ENCODE data around the gene REL. TPM values are rescaled to one million over a fixed set of nuclear protein-coding genes. Genes with fewer than 3 reads are reported as not detected.
"Not testable (repeated sequence)": the region's sequence is repeated elsewhere in the genome, so short reads cannot be mapped to it uniquely, and the experiment has no call there.

Gene REL
- total RNA-seq, 2 donors from 2014 or later, result 10.4 to 11.2 TPM

DNA sequence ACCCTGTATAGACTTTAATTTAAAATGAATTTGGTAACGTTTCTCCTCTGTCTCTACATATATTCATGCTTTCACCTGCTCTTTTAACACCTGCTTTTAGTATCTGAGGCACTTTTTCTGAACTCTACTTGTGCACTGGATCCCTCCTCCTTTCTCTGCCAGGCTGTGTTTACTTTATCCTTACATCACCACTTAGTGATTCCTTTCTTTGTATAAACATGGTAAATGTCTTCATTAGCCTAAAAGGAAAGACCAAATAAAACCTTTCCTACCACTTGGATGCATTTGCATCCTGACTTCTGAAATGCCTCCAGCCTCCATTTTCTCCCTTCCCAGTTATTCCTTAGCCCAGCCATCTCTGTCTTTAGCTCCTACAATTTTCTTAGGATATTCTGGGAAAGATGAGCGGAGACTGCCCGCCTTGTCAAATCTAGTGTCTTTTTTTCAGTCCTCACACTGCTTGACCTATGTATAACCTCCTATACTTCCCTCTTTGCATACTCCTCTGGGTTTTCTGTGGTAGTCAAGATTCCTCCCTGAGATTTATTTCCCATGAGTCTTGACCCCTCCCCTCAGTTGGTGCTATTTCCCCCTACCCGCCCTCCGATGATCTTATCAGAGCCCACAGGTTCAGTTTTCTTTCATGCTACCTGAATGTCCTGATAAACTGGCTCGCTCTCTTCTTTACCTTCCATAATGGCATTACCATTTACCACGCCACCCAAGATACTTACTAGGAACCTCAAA is 44.8 kb downstream of the REL start:
- Histone ChIP-seq H3K4me3 (no peak overlapping the region), H3K27ac (peak overlapping the region in 1 of 4 donors; percentile 29), H3K27me3 (no peaks in the 10 kb centered on the region), H3K36me3 (replicated peaks in 1 of 2; ENCODE audit: insufficient read depth in 1 of 2, low read depth in 2 of 2) (peaks cover 6 to 17% of the 10 kb centered on the region in 2 donors), H3K9me3 (no peaks in the 10 kb centered on the region), H3K4me1 (peaks cover 6% of the 10 kb centered on the region)
- peak; percentile 21 for ATAC-seq
- DNase-seq, result no peak
- intact Hi-C loops (cut with DNase I), result no loop called here
- WGBS, 2 donors, result 71 to 85% methylated on average over 7 of the region's 7 CpGs
- TF ChIP-seq, protein P1, sequence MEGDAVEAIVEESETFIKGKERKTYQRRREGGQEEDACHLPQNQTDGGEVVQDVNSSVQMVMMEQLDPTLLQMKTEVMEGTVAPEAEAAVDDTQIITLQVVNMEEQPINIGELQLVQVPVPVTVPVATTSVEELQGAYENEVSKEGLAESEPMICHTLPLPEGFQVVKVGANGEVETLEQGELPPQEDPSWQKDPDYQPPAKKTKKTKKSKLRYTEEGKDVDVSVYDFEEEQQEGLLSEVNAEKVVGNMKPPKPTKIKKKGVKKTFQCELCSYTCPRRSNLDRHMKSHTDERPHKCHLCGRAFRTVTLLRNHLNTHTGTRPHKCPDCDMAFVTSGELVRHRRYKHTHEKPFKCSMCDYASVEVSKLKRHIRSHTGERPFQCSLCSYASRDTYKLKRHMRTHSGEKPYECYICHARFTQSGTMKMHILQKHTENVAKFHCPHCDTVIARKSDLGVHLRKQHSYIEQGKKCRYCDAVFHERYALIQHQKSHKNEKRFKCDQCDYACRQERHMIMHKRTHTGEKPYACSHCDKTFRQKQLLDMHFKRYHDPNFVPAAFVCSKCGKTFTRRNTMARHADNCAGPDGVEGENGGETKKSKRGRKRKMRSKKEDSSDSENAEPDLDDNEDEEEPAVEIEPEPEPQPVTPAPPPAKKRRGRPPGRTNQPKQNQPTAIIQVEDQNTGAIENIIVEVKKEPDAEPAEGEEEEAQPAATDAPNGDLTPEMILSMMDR (IDR thresholded peaks at IDR 0.05), result no peak
- no peak for TF ChIP-seq POLR2A (IDR thresholded peaks at IDR 0.05)

DNA sequence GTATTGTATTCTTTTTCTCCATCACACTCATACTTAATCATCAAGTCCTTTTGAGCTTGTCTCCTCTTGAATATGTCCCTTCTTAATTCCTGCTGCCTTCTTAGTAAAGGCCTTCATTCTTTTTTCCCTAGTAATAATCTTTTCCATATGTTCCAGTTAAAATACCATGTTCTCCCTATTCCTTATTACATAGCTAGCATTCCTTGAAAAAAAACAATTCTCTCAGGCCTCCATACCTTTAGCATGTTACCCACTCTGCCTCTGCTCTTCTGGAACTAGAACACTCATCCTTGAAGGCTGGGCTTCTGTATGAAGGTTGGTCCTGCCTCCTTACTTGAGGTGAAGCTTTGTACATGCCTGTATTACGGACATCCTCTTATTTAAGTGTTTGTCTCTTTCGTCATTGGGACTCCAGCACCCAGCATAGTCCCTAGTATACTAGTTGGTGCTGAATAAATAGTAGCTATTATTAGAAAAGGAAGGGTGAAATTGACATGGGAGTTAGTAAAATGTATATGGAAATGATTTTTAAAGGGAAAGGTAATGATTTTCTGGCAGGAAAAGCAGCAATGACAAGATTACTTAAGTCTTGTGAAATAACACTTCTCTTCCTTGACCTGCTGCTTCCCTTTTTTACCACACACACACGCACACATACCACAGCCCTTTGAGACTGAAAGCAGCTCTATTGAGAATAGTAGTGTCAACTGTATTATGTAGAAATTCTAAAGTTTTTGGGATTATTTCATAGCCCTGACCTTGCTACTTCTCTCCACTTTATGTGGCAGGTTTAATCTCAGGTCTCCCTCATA is 45.6 kb downstream of the REL start:
- DNase-seq (peak in 1 of 4 donors; percentile 41), ATAC-seq (no peak)
- 81 to 99% methylated on average over 3 of the region's 3 CpGs for WGBS, 2 donors
- TF ChIP-seq, protein P1 (IDR thresholded peaks at IDR 0.05), result no peak
- TF ChIP-seq POLR2A (IDR thresholded peaks at IDR 0.05), result no peak
- Histone ChIP-seq H3K36me3 (replicated peaks in 1 of 2; ENCODE audit: insufficient read depth in 1 of 2, low read depth in 2 of 2) (peaks cover 4 to 15% of the 10 kb centered on the region in 2 donors), H3K9me3 (no peaks in the 10 kb centered on the region), H3K4me3 (no peak overlapping the region), H3K27ac (peak overlapping the region in 1 of 4 donors; percentile 29), H3K4me1 (peaks cover 6% of the 10 kb centered on the region), H3K27me3 (no peaks in the 10 kb centered on the region)
- intact Hi-C loops (cut with DNase I), result no loop called here

DNA sequence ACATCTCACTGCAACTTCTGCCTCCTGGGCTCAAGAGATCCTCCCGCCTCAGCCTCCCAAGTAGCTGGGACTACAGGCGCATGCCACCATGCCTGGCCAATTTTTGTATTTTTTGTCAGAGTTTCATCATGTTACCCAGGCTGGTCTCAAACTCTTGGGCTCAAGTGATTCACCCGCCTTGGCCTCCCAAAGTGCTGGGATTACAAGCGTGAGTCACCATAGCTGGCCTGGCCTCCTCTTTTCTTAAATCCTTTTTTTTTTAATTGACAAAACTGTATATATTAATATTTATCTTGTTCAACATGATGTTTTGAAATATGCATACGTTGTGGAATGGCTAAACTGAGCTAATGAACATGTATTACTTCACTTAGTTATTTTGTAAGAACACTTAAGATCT is 50.7 kb downstream of the REL start:
- DNase-seq; H3K4me1 ChIP-seq; ATAC-seq; H3K4me3 ChIP-seq; H3K27me3 ChIP-seq; H3K9me3 ChIP-seq; H3K27ac ChIP-seq; intact Hi-C loops (cut with DNase I); H3K36me3 ChIP-seq (replicated peaks in 1 of 2; ENCODE audit: insufficient read depth in 1 of 2, low read depth in 2 of 2): not testable (repeated sequence)
- 97 to 99% methylated on average over 5 of the region's 5 CpGs for WGBS, 2 donors

DNA sequence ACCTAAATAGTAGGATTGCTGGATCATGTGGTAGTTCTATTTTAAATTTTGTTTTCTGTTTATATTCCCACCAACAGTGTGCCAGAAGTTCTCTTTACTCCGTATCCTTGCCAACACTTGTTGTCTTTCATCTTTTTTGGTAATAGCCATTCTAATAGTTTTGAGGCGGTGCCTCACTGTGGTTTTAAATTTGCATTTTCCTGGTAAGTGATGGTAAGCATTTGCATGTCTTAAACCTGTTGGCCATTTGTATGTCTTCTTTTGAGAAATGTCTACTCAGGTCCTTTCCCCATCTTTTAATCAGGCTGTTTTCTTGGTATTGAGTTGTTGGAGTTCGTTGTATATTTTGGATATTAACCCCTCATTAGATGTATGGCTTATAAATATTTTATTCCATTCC is 51.6 kb downstream of the REL start:
- no peaks in the 10 kb centered on the region for H3K4me1 ChIP-seq
- 93 to 96% methylated on average over 3 of the region's 3 CpGs for WGBS, 2 donors
- H3K4me3 ChIP-seq, result no peak overlapping the region
- H3K9me3 ChIP-seq, result no peaks in the 10 kb centered on the region
- H3K27me3 ChIP-seq, result no peaks in the 10 kb centered on the region
- ATAC-seq (no peak), DNase-seq (no peak)
- no peak overlapping the region for H3K27ac ChIP-seq
- H3K36me3 ChIP-seq (replicated peaks in 1 of 2; ENCODE audit: insufficient read depth in 1 of 2, low read depth in 2 of 2), result peaks cover 0 to 2% of the 10 kb centered on the region in 2 donors
- TF ChIP-seq, protein P1 (IDR thresholded peaks at IDR 0.05), result no peak
- TF ChIP-seq POLR2A (IDR thresholded peaks at IDR 0.05), result no peak
- intact Hi-C loops (cut with DNase I), result no loop called here

DNA sequence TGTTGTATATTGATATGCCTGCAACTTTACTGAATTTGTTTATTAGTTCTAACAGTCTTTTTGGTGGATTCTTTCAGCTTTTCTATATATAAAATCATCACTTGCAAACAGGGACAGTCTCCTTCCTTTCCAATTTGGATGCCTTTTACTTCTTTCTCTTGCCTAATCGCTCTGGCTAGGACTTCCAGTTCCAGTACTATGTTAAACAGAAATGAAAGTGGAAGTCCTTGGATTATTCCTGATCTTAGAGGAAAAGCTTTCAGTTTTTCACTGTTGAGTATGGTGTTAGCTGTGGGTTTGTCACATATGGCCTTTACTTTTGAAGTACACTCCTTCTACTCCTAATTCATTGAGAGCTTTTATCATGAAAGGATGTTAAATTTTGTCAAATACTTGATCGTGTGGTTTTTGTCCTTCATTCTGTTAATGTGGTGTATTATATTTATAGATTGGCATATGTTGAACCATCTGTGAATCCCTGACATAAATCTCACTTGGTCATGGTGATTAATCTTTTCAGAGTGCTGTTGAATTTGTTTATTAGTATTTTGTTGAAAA is 52.9 kb downstream of the REL start:
- H3K4me3 ChIP-seq, result no peak overlapping the region
- H3K4me1 ChIP-seq, result no peaks in the 10 kb centered on the region
- H3K9me3 ChIP-seq, result no peaks in the 10 kb centered on the region
- H3K36me3 ChIP-seq (replicated peaks in 1 of 2; ENCODE audit: insufficient read depth in 1 of 2, low read depth in 2 of 2), result peaks cover 0 to 2% of the 10 kb centered on the region in 2 donors
- ATAC-seq (no peak), DNase-seq (no peak)
- intact Hi-C loops (cut with DNase I), result no loop called here
- WGBS, 2 donors, result 81% methylated on average over 2 of the region's 2 CpGs
- peak overlapping the region in 1 of 4 donors; percentile 13 for H3K27ac ChIP-seq
- TF ChIP-seq POLR2A (IDR thresholded peaks at IDR 0.05), result no peak
- TF ChIP-seq, protein P1 (IDR thresholded peaks at IDR 0.05), result no peak
- no peaks in the 10 kb centered on the region for H3K27me3 ChIP-seq
